ENCODE data around the gene OR13C9.
"Not testable (repeated sequence)": the region's sequence is repeated elsewhere in the genome, so short reads cannot be mapped to it uniquely, and the experiment has no call there.

Gene OR13C9

GRCh38 chr9:104618104-104618503 lies at the start of gene OR13C9:
TSS of gene OR13C9 (minus strand) at chr9:104618204. CDS start at chr9:104618204, 0 bp downstream.
- DNase-seq (ENCODE audit: low spot score): no peak

GRCh38 chr9:104658496-104659195 lies 40.6 kb upstream of the OR13C9 start:
- no peak for DNase-seq (ENCODE audit: low spot score)

GRCh38 chr9:104635456-104635855 lies 17.5 kb upstream of the OR13C9 start:
- DNase-seq (ENCODE audit: low spot score): no peak

- no peak for DNase-seq (ENCODE audit: low spot score)
Measured at GRCh38 chr9:104633976-104634520, 16.0 kb upstream of the OR13C9 start.

GRCh38 chr9:104625964-104626363 lies 8.0 kb upstream of the OR13C9 start:
- DNase-seq (ENCODE audit: low spot score): not testable (repeated sequence)

GRCh38 chr9:104617418-104617817 lies 586 bp downstream of the OR13C9 start:
- DNase-seq (ENCODE audit: low spot score): no peak

- DNase-seq (ENCODE audit: low spot score): no peak
Measured at GRCh38 chr9:104611213-104611612, 6.8 kb downstream of the OR13C9 start.

GRCh38 chr9:104608336-104608735 lies 9.7 kb downstream of the OR13C9 start:
- no peak for DNase-seq (ENCODE audit: low spot score)

- no peak for DNase-seq (ENCODE audit: low spot score)
Measured at GRCh38 chr9:104606152-104606551, 11.9 kb downstream of the OR13C9 start.

GRCh38 chr9:104605527-104605926 lies 12.5 kb downstream of the OR13C9 start, which contains the start of gene OR13C2:
TSS of gene OR13C2 (minus strand) at chr9:104605627. CDS start at chr9:104605627, 0 bp downstream.
- not testable (repeated sequence) for DNase-seq (ENCODE audit: low spot score)

GRCh38 chr9:104604801-104605200 lies 13.2 kb downstream of the OR13C9 start:
- no peak for DNase-seq (ENCODE audit: low spot score)

GRCh38 chr9:104599313-104599712 lies 18.7 kb downstream of the OR13C9 start, which contains the start of gene OR13C5:
TSS of gene OR13C5 (minus strand) at chr9:104599413. CDS start at chr9:104599413, 0 bp downstream.
- not testable (repeated sequence) for DNase-seq (ENCODE audit: low spot score)

GRCh38 chr9:104598749-104599148 lies 19.3 kb downstream of the OR13C9 start:
- not testable (repeated sequence) for DNase-seq (ENCODE audit: low spot score)

GRCh38 chr9:104589626-104590025 lies 28.4 kb downstream of the OR13C9 start:
- no peak for DNase-seq (ENCODE audit: low spot score)

- no peak for DNase-seq (ENCODE audit: low spot score)
Measured at GRCh38 chr9:104586496-104587180, 31.4 kb downstream of the OR13C9 start.

- DNase-seq (ENCODE audit: low spot score): no peak
Measured at GRCh38 chr9:104580562-104580961, 37.4 kb downstream of the OR13C9 start.

GRCh38 chr9:104577263-104577662 lies 40.7 kb downstream of the OR13C9 start:
- DNase-seq (ENCODE audit: low spot score): no peak

GRCh38 chr9:104575456-104575855 lies 42.5 kb downstream of the OR13C9 start:
- no peak for DNase-seq (ENCODE audit: low spot score)

- no peak for DNase-seq (ENCODE audit: low spot score)
Measured at GRCh38 chr9:104572612-104573011, 45.4 kb downstream of the OR13C9 start.

GRCh38 chr9:104568868-104569267 lies 49.1 kb downstream of the OR13C9 start, which contains the start of gene OR13C8:
TSS of gene OR13C8 (plus strand) at chr9:104569168. CDS start at chr9:104569168, 0 bp downstream.
- no peak for DNase-seq (ENCODE audit: low spot score)

Measured in activated CD4-positive, alpha-beta T cell treated with anti-CD3 and anti-CD28 coated beads, Interleukin-2, Interleukin-4, amounts not matched to agents 100 ng/mL and 50 ng/mL, durations not matched to agents 16 hours and 8 hours (primary cell).